Activated naive CD4-positive, alpha-beta T cell treated with anti-CD3 and anti-CD28 coated beads for 36 hours (primary cell): ENCODE measurements around the gene POLG2. TPM values are rescaled to one million over a fixed set of nuclear protein-coding genes. Genes with fewer than 3 reads are reported as not detected.
A peak's percentile ranks its signal among the peaks of the same experiment; 100 is the strongest.
"Not testable (repeated sequence)": the region's sequence is repeated elsewhere in the genome, so short reads cannot be mapped to it uniquely, and the experiment has no call there.

ENCODE experiments used
- CTCF ChIA-PET: fragments of 350-600 bp; sonication (Branson Sonifier 250); formaldehyde crosslinking; loops from one replicate; lab custom pipeline; 2021; ENCODE audit warnings: antibody characterized with exemption; lab: Charles Lee
- DNase-seq: peaks from one replicate; pipeline ENCODE4 v3.0.0-alpha.2; 2020
- H3K27ac Mint-ChIP-seq: one replicate; pipeline ENCODE4 v1.8.0; 2021; ENCODE audit warnings: mild to moderate bottlenecking, mixed read lengths
- H3K27me3 Mint-ChIP-seq: one replicate; pipeline ENCODE4 v1.8.0; 2021; ENCODE audit warnings: low read depth, mixed read lengths
- H3K36me3 Mint-ChIP-seq: one replicate; pipeline ENCODE4 v1.8.0; 2021; ENCODE audit warnings: low read depth, mixed read lengths
- H3K4me1 Mint-ChIP-seq: one replicate; pipeline ENCODE4 v1.8.0; 2021; ENCODE audit warnings: low read depth, mixed read lengths
- H3K4me3 Mint-ChIP-seq: one replicate; pipeline ENCODE4 v1.8.0; 2021; ENCODE audit warnings: mild to moderate bottlenecking, moderate library complexity, mixed read lengths
- H3K9me3 Mint-ChIP-seq: one replicate; pipeline ENCODE4 v1.8.0; 2021; ENCODE audit warnings: mixed read lengths
- intact Hi-C: fragments of 100-400 bp; cut with micrococcal nuclease; formaldehyde crosslinking; loops from one replicate; pipeline ENCODE4 v1.15.1; 2023
- total RNA-seq, 2 experiments: library from RNA; stranded (reverse); gene quantifications; one replicate each; pipeline ENCODE4 v1.2.3, GENCODE V29; 2021

POLG2 gene
- total RNA-seq, 2 experiments from 2014 or later = 23.4 to 26.9 TPM

DNA sequence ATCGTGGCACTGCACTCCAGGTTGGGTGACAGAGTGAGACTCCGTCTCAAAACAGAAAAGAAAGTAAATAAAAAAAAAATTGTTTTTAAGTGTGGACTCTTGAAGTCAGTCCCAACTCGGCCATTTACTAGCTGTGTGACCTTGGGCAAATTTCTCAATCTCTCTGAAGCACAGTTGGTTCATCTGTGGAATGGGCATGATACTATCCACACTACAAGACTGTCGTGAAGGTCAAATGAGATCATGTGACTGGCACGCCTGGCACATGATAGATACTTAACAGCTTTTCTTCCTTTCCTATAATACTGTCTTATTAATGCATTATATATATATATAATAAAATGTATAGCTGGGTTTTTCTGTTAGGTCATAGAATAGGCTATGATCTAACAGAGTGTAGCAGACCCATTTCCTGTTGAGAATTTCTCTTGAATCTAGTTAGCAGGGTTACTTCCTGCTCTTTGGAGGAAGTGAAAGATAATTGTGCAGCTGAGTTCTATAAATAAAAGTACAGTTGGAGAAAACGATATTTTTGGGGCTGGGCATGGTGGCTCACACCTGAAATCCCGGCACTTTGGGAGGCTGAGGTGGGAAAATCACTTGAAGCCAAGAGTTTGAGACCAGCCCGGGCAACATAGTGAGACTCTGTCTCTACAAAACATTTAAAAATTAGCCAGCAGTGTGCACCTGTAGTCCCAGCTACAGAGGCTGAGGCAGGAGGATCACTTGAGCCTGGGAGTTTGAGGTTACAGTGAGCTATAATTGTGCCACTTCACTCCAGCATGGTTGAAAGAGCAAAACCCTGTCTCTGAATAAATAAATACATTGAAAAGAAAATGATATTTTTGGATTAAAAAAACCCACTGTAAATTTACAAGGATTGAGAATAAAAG, 40.6 kb downstream of the POLG2 start:
- Mint-ChIP-seq H3K27ac (no peak overlapping the region), H3K9me3 (no peaks in the 10 kb centered on the region), H3K4me3 (no peak overlapping the region), H3K27me3 (no peaks in the 10 kb centered on the region), H3K4me1 (peaks cover 14% of the 10 kb centered on the region), H3K36me3 (no peaks in the 10 kb centered on the region)
- CTCF ChIA-PET = interaction anchor here (0.6 to 1.9 kb wide), 8 partner anchors 27 to 326 kb away, joined by 3 to 6 read pairs (median 4); partner anchors contain the start of gene CEP95
- intact Hi-C loops = no loop called here
- no peak for DNase-seq

DNA sequence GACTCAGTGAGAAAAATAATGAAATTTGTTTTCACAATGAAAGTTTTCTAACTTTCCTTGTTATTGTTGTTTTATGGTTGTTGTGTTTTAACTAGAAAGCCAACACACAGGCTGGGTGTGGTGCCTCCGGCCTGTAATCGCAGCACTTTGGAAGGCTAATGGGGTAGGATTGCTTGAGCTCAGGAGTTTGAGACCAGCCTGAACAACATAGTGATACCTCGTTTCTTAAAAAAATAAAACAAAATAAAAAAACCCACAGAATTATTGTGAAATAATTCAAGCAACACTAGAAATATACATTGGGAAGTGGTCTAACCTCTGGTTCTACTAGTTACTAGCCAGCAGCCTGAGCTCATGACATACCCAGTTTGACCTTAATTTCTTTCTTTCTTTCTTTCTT, 47.3 kb downstream of the POLG2 start:
- Mint-ChIP-seq H3K27me3 (no peaks in the 10 kb centered on the region), H3K27ac (no peak overlapping the region), H3K4me3 (no peak overlapping the region), H3K9me3 (no peaks in the 10 kb centered on the region), H3K4me1 (peaks cover 11% of the 10 kb centered on the region), H3K36me3 (no peaks in the 10 kb centered on the region)
- CTCF ChIA-PET = interaction anchor here (0.6 kb wide), 1 partner anchor 96 kb away, joined by 3 read pairs; no protein-coding TSS in a partner anchor
- intact Hi-C loops = no loop called here
- DNase-seq = no peak

DNA sequence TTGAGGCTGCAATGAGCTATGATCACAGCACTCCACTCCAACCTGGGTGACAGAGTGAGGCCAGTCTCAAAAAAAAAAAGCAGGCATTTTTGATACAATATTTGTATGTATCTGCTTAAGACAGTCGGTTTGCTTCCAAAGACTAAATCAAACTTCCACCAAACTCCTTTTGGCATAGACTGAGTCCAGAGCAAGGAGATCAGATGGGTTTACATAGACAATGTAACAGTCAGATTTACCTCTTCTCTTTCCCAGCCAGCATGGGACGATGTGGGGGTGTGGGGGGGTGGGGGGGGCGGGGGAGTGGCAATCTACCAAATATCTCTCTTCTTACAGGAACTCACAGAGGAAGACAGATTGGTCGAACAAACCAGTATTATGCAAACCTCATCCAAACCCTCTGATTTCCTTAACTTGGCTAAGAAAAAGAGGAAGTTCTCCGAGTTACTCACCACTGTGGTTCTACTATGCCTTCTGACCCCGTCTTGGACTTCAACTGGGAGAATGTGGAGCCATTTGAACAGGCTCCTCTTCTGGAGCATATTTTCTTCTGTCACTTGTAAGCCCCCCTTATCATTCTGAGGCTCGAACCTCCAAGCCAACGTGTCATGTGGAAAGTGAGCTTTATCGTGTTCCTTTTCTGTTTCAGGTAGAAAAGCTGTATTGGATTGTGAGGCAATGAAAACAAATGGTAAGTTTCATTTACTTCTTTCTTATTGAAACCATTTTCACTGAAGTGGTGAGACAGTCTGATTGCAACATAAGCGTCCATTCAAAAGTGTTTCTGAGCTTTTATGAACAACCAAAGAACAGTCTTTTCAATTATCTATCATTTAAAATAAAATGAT, 48.0 kb downstream of the POLG2 start, which contains the start of gene MILR1:
MILR1 (plus strand) TSS at position 451 of the 848 bp plus-strand sequence; CDS start at position 505, 54 bp downstream.
- H3K9me3 Mint-ChIP-seq = no peaks in the 10 kb centered on the region
- H3K36me3 Mint-ChIP-seq = no peaks in the 10 kb centered on the region
- H3K27me3 Mint-ChIP-seq = no peaks in the 10 kb centered on the region
- peaks cover 11% of the 10 kb centered on the region for H3K4me1 Mint-ChIP-seq
- intact Hi-C loops = no loop called here
- DNase-seq = no peak
- CTCF ChIA-PET = interaction anchor here (0.6 to 0.9 kb wide), 3 partner anchors 95 to 289 kb away, joined by 3 read pairs; no protein-coding TSS in a partner anchor
- H3K27ac Mint-ChIP-seq = no peak within 1 kb of the TSS
- no peak within 1 kb of the TSS for H3K4me3 Mint-ChIP-seq

DNA sequence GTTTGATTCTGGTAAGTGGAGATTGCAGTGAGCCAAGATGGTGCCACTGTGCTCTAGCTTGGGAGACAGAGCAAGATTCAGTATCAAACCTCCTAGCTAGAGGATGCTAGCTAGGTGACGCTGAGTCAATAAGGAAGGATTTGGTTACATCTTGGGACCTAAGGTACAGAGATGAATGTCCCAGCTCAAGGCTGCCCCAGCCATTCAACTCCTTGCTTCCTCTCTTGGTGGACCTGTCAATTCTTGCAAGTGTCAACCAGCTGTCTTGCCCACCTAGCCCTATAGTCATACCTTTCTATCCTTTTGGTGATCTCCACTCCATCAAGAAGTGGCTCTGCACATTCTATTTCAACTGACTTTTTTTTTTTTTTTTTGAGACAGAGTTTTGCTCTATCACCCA, 49.3 kb downstream of the POLG2 start:
- intact Hi-C loops = no loop called here
- Mint-ChIP-seq H3K4me3 (no peak overlapping the region), H3K4me1 (peaks cover 19% of the 10 kb centered on the region), H3K27me3 (no peaks in the 10 kb centered on the region), H3K36me3 (no peaks in the 10 kb centered on the region), H3K9me3 (no peaks in the 10 kb centered on the region), H3K27ac (no peak overlapping the region)
- CTCF ChIA-PET = interaction anchor here (0.6 to 1.1 kb wide), 4 partner anchors 18 to 45 kb away, joined by 3 read pairs; no protein-coding TSS in a partner anchor
- peak; percentile 13 for DNase-seq

DNA sequence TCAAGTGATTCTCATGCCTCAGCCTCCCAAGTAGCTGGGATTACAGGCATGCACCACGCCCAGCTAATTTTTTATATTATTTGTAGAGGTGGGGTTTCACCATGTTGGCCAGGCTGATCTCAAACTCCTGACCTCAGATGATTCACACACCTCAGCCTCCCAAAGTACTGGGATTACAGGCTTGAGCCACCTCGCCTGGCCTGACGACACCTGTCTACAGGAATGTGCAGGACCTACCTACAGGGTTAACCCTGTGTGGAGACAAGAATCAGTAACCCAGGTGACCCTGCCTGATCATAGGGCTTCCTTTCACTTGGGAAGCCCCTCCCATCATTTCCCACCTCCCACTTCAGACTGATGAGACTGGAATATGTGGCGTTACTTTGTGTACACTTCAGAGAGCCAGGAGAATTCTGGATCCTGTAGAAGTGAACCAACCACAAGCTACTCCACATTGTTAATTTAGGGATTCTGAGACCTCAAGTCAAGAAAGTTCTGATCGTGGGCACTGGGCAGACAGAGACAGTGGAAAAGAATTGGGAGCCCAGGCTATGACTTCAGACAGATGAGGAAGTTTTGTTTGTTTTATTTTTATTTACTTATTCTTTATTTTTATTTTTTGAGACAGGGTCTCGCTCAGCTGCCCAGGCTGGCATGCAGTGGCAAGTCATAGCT, 53.6 kb downstream of the POLG2 start:
- intact Hi-C loops = loop anchor here (5.0 kb wide), 1 partner anchor 204 kb away; no protein-coding TSS in a partner anchor
- Mint-ChIP-seq H3K9me3 (peaks cover 18% of the 10 kb centered on the region), H3K4me1 (peaks cover 25% of the 10 kb centered on the region), H3K36me3 (peaks cover 2% of the 10 kb centered on the region), H3K27me3 (no peaks in the 10 kb centered on the region), H3K27ac (no peak overlapping the region), H3K4me3 (no peak overlapping the region)
- no peak for DNase-seq
- CTCF ChIA-PET = interaction anchor here (0.6 to 2.9 kb wide), 3 partner anchors 24 to 225 kb away, joined by 3 to 20 read pairs (median 4); no protein-coding TSS in a partner anchor

DNA sequence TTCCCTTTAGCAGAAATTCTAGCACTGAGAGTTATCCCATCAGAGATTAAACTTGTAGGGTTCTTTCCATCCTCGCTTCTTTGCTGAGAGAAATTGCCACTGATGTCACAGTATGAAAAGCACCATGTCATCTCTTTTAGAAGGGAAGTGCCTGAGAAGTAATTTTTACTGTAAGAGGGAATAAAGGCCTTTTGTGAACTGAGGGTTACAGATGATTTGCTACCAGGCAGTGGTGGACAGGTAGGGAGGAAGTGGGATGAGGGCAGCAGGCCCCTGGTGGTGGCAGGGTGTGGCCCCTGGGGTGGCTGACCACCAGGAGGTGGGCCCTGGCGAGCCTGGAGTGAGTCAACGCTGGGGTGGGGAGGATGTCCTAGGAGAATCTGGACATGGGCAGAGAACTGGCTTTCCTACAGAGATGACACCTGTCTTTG, 54.3 kb downstream of the POLG2 start:
- intact Hi-C loops = loop anchor here (5.0 kb wide), 1 partner anchor 205 kb away; no protein-coding TSS in a partner anchor
- H3K27ac Mint-ChIP-seq = peak overlapping the region; percentile 57
- peaks cover 6% of the 10 kb centered on the region for H3K36me3 Mint-ChIP-seq
- peak overlapping the region; percentile 42 for H3K4me3 Mint-ChIP-seq
- no peaks in the 10 kb centered on the region for H3K27me3 Mint-ChIP-seq
- H3K4me1 Mint-ChIP-seq = peaks cover 25% of the 10 kb centered on the region
- DNase-seq = no peak
- peaks cover 25% of the 10 kb centered on the region for H3K9me3 Mint-ChIP-seq
- CTCF ChIA-PET = interaction anchor here (0.9 to 2.9 kb wide), 2 partner anchors 23 to 48 kb away, joined by 3 to 20 read pairs; no protein-coding TSS in a partner anchor

- Mint-ChIP-seq H3K27ac (peak overlapping the region; percentile 57), H3K36me3 (peaks cover 10% of the 10 kb centered on the region), H3K4me3 (peak overlapping the region; percentile 42), H3K9me3 (peaks cover 31% of the 10 kb centered on the region), H3K4me1 (peaks cover 25% of the 10 kb centered on the region), H3K27me3 (no peaks in the 10 kb centered on the region)
- intact Hi-C loops = loop anchor here (5.0 kb wide), 1 partner anchor 205 kb away; no protein-coding TSS in a partner anchor
- CTCF ChIA-PET = interaction anchor here (0.9 to 2.9 kb wide), 2 partner anchors 23 to 49 kb away, joined by 3 to 20 read pairs; no protein-coding TSS in a partner anchor
- peak; percentile 53 for DNase-seq
Measured at GRCh38 chr17:64441772-64442540, 54.9 kb downstream of the POLG2 start.

- Mint-ChIP-seq H3K4me1 (peaks cover 25% of the 10 kb centered on the region), H3K4me3 (no peak overlapping the region), H3K9me3 (peaks cover 32% of the 10 kb centered on the region), H3K36me3 (peaks cover 11% of the 10 kb centered on the region), H3K27me3 (no peaks in the 10 kb centered on the region), H3K27ac (no peak overlapping the region)
- no peak for DNase-seq
- intact Hi-C loops = loop anchor here (5.0 kb wide), 1 partner anchor 207 kb away; no protein-coding TSS in a partner anchor
- CTCF ChIA-PET = no interaction called here
Measured at GRCh38 chr17:64439956-64440355, 56.9 kb downstream of the POLG2 start.

DNA sequence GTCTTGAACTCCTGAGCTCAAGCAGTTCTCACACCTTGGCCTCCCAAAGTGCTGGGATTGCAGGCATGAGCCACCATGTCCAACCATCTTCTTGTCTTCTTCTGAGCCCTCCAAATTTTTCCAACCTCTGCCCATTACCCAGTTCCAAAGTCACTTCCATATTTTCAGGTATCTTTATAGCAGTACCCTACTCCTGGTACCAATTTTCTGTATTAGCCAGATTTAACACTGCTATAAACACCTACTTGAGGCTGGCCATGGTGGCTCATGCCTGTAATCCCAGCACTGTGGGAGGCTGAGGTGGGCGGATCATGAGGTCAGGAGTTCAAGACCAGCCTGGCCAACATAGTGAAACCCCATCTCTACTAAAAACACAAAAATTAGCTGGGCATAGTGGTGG, 57.3 kb downstream of the POLG2 start:
- H3K4me3 Mint-ChIP-seq, intact Hi-C loops, CTCF ChIA-PET, H3K27ac Mint-ChIP-seq, DNase-seq, H3K27me3 Mint-ChIP-seq: not testable (repeated sequence)
- Mint-ChIP-seq H3K36me3 (peaks cover 11% of the 10 kb centered on the region), H3K4me1 (peaks cover 25% of the 10 kb centered on the region), H3K9me3 (peaks cover 32% of the 10 kb centered on the region)

DNA sequence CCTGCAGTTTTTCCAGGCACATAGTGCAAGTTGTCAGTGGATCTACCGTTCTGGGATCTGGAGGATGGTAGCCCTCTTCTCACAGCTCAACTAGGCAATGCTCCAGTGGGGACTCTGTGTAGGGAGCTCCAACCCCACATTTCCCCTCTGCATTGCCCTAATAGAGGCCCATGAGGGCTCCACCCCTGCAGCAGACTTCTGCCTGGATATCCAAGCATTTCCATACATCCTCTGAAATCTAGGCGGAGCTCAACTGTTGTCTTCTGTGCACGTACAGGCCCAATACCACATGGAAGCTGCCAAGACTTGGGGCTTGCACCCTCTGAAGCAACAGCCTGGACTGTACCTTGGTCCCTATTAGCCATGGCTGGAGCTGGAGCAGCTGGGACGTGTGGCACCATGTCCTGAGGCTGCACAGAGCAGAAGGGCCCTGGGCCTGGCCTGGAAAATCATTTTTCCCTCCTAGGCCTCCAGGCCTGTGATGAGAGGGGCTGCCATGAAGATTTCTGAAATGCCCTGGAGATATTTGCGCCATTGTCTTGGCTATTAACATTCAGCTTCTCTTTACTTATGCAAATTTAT, 58.8 kb downstream of the POLG2 start:
- Mint-ChIP-seq H3K36me3 (peaks cover 11% of the 10 kb centered on the region), H3K4me3 (no peak overlapping the region), H3K4me1 (peaks cover 20% of the 10 kb centered on the region), H3K27me3 (no peaks in the 10 kb centered on the region), H3K27ac (no peak overlapping the region), H3K9me3 (peaks cover 32% of the 10 kb centered on the region)
- intact Hi-C loops = no loop called here
- DNase-seq = no peak
- CTCF ChIA-PET = interaction anchor here (1.0 kb wide), 1 partner anchor 19 kb away, joined by 3 read pairs; no protein-coding TSS in a partner anchor
